Measurements from ENCODE around the gene PLEKHA5.

The PLEKHA5 gene

GRCh38 chr12:19130224-19131024, 891 bp downstream of the PLEKHA5 start:
- peaks cover 0 to 12% of the 10 kb centered on the region in 2 donors for H3K4me1 ChIP-seq (ENCODE audit: control insufficient read depth in 1 of 2, insufficient read depth in 2 of 2, low read length in 2 of 2)
- no peaks in the 10 kb centered on the region for H3K27me3 ChIP-seq (ENCODE audit: low read depth, low read length)
- H3K4me3 ChIP-seq (ENCODE audit: low read depth in 1 of 2, low read length in 2 of 2): peak overlapping the region; percentile 90 to 98
- peaks cover 0 to 14% of the 10 kb centered on the region in 2 donors for H3K9me3 ChIP-seq (ENCODE audit: control insufficient read depth in 1 of 2, low read length in 2 of 2)
- H3K36me3 ChIP-seq (ENCODE audit: control insufficient read depth in 1 of 2, insufficient read depth in 2 of 2, low read length in 2 of 2): no peaks in the 10 kb centered on the region
- peak overlapping the region; percentile 81 for H3K27ac ChIP-seq (ENCODE audit: low read length)

- H3K36me3 ChIP-seq (ENCODE audit: control insufficient read depth in 1 of 2, insufficient read depth in 2 of 2, low read length in 2 of 2): no peaks in the 10 kb centered on the region
- H3K27me3 ChIP-seq (ENCODE audit: low read depth, low read length): no peaks in the 10 kb centered on the region
- H3K4me1 ChIP-seq (ENCODE audit: control insufficient read depth in 1 of 2, insufficient read depth in 2 of 2, low read length in 2 of 2): peaks cover 0 to 12% of the 10 kb centered on the region in 2 donors
- peak overlapping the region; percentile 81 for H3K27ac ChIP-seq (ENCODE audit: low read length)
- H3K4me3 ChIP-seq (ENCODE audit: low read depth in 1 of 2, low read length in 2 of 2): peak overlapping the region; percentile 90 to 98
- H3K9me3 ChIP-seq (ENCODE audit: control insufficient read depth in 1 of 2, low read length in 2 of 2): peaks cover 0 to 14% of the 10 kb centered on the region in 2 donors
These were observed 1.5 kb downstream of the PLEKHA5 start for GRCh38 chr12:19131025-19131444.

- Histone ChIP-seq H3K4me3 (ENCODE audit: low read depth in 1 of 2, low read length in 2 of 2) (no peak overlapping the region), H3K4me1 (ENCODE audit: control insufficient read depth in 1 of 2, insufficient read depth in 2 of 2, low read length in 2 of 2) (peaks cover 0 to 5% of the 10 kb centered on the region in 2 donors), H3K36me3 (ENCODE audit: control insufficient read depth in 1 of 2, insufficient read depth in 2 of 2, low read length in 2 of 2) (no peaks in the 10 kb centered on the region), H3K9me3 (ENCODE audit: control insufficient read depth in 1 of 2, low read length in 2 of 2) (no peaks in the 10 kb centered on the region), H3K27me3 (ENCODE audit: low read depth, low read length) (no peaks in the 10 kb centered on the region), H3K27ac (ENCODE audit: low read length) (no peak overlapping the region)
These were observed 9.0 kb downstream of the PLEKHA5 start for GRCh38 chr12:19138551-19138950.

- no peak overlapping the region for H3K4me3 ChIP-seq (ENCODE audit: low read depth in 1 of 2, low read length in 2 of 2)
- H3K27ac ChIP-seq (ENCODE audit: low read length): no peak overlapping the region
- no peaks in the 10 kb centered on the region for H3K9me3 ChIP-seq (ENCODE audit: control insufficient read depth in 1 of 2, low read length in 2 of 2)
- H3K4me1 ChIP-seq (ENCODE audit: control insufficient read depth in 1 of 2, insufficient read depth in 2 of 2, low read length in 2 of 2): peaks cover 0 to 5% of the 10 kb centered on the region in 2 donors
- no peaks in the 10 kb centered on the region for H3K36me3 ChIP-seq (ENCODE audit: control insufficient read depth in 1 of 2, insufficient read depth in 2 of 2, low read length in 2 of 2)
- H3K27me3 ChIP-seq (ENCODE audit: low read depth, low read length): no peaks in the 10 kb centered on the region
These were observed 9.4 kb downstream of the PLEKHA5 start for GRCh38 chr12:19138956-19139355.

GRCh38 chr12:19139615-19140194, 10.2 kb downstream of the PLEKHA5 start:
- Histone ChIP-seq H3K27me3 (ENCODE audit: low read depth, low read length) (no peaks in the 10 kb centered on the region), H3K4me3 (ENCODE audit: low read depth in 1 of 2, low read length in 2 of 2) (no peak overlapping the region), H3K27ac (ENCODE audit: low read length) (no peak overlapping the region), H3K36me3 (ENCODE audit: control insufficient read depth in 1 of 2, insufficient read depth in 2 of 2, low read length in 2 of 2) (no peaks in the 10 kb centered on the region), H3K9me3 (ENCODE audit: control insufficient read depth in 1 of 2, low read length in 2 of 2) (no peaks in the 10 kb centered on the region), H3K4me1 (ENCODE audit: control insufficient read depth in 1 of 2, insufficient read depth in 2 of 2, low read length in 2 of 2) (peaks cover 0 to 5% of the 10 kb centered on the region in 2 donors)

- H3K4me1 ChIP-seq (ENCODE audit: control insufficient read depth in 1 of 2, insufficient read depth in 2 of 2, low read length in 2 of 2): peaks cover 0 to 5% of the 10 kb centered on the region in 2 donors
These were observed 11.1 kb downstream of the PLEKHA5 start for GRCh38 chr12:19140381-19141236.

GRCh38 chr12:19142499-19142898, 13.0 kb downstream of the PLEKHA5 start:
- no peaks in the 10 kb centered on the region for H3K9me3 ChIP-seq (ENCODE audit: control insufficient read depth in 1 of 2, low read length in 2 of 2)
- H3K4me3 ChIP-seq (ENCODE audit: low read depth in 1 of 2, low read length in 2 of 2): no peak overlapping the region
- H3K27me3 ChIP-seq (ENCODE audit: low read depth, low read length): no peaks in the 10 kb centered on the region
- H3K4me1 ChIP-seq (ENCODE audit: control insufficient read depth in 1 of 2, insufficient read depth in 2 of 2, low read length in 2 of 2): peaks cover 0 to 5% of the 10 kb centered on the region in 2 donors
- H3K36me3 ChIP-seq (ENCODE audit: control insufficient read depth in 1 of 2, insufficient read depth in 2 of 2, low read length in 2 of 2): no peaks in the 10 kb centered on the region
- no peak overlapping the region for H3K27ac ChIP-seq (ENCODE audit: low read length)

More at GRCh38 chr12:19140381-19141236, 11.1 kb downstream of the PLEKHA5 start:
- no peaks in the 10 kb centered on the region for H3K9me3 ChIP-seq (ENCODE audit: control insufficient read depth in 1 of 2, low read length in 2 of 2)
- no peak overlapping the region for H3K4me3 ChIP-seq (ENCODE audit: low read depth in 1 of 2, low read length in 2 of 2)
- H3K36me3 ChIP-seq (ENCODE audit: control insufficient read depth in 1 of 2, insufficient read depth in 2 of 2, low read length in 2 of 2): no peaks in the 10 kb centered on the region
- H3K27me3 ChIP-seq (ENCODE audit: low read depth, low read length): no peaks in the 10 kb centered on the region
- H3K27ac ChIP-seq (ENCODE audit: low read length): no peak overlapping the region

GRCh38 chr12:19144287-19144686, 14.8 kb downstream of the PLEKHA5 start:
- H3K36me3 ChIP-seq (ENCODE audit: control insufficient read depth in 1 of 2, insufficient read depth in 2 of 2, low read length in 2 of 2): no peaks in the 10 kb centered on the region
- peaks cover 0 to 5% of the 10 kb centered on the region in 2 donors for H3K4me1 ChIP-seq (ENCODE audit: control insufficient read depth in 1 of 2, insufficient read depth in 2 of 2, low read length in 2 of 2)
- H3K27ac ChIP-seq (ENCODE audit: low read length): no peak overlapping the region
- H3K4me3 ChIP-seq (ENCODE audit: low read depth in 1 of 2, low read length in 2 of 2): no peak overlapping the region
- H3K27me3 ChIP-seq (ENCODE audit: low read depth, low read length): no peaks in the 10 kb centered on the region
- H3K9me3 ChIP-seq (ENCODE audit: control insufficient read depth in 1 of 2, low read length in 2 of 2): no peaks in the 10 kb centered on the region

GRCh38 chr12:19144985-19145384, 15.5 kb downstream of the PLEKHA5 start:
- H3K36me3 ChIP-seq (ENCODE audit: control insufficient read depth in 1 of 2, insufficient read depth in 2 of 2, low read length in 2 of 2): peaks cover 0 to 4% of the 10 kb centered on the region in 2 donors
- H3K27me3 ChIP-seq (ENCODE audit: low read depth, low read length): no peaks in the 10 kb centered on the region
- H3K27ac ChIP-seq (ENCODE audit: low read length): no peak overlapping the region
- H3K9me3 ChIP-seq (ENCODE audit: control insufficient read depth in 1 of 2, low read length in 2 of 2): no peaks in the 10 kb centered on the region
- H3K4me1 ChIP-seq (ENCODE audit: control insufficient read depth in 1 of 2, insufficient read depth in 2 of 2, low read length in 2 of 2): no peaks in the 10 kb centered on the region
- H3K4me3 ChIP-seq (ENCODE audit: low read depth in 1 of 2, low read length in 2 of 2): no peak overlapping the region

- H3K4me3 ChIP-seq (ENCODE audit: low read depth in 1 of 2, low read length in 2 of 2): no peak overlapping the region
- no peaks in the 10 kb centered on the region for H3K9me3 ChIP-seq (ENCODE audit: control insufficient read depth in 1 of 2, low read length in 2 of 2)
- H3K36me3 ChIP-seq (ENCODE audit: control insufficient read depth in 1 of 2, insufficient read depth in 2 of 2, low read length in 2 of 2): peaks cover 0 to 4% of the 10 kb centered on the region in 2 donors
- peaks cover 0 to 5% of the 10 kb centered on the region in 2 donors for H3K4me1 ChIP-seq (ENCODE audit: control insufficient read depth in 1 of 2, insufficient read depth in 2 of 2, low read length in 2 of 2)
- no peak overlapping the region for H3K27ac ChIP-seq (ENCODE audit: low read length)
- H3K27me3 ChIP-seq (ENCODE audit: low read depth, low read length): no peaks in the 10 kb centered on the region
These were observed 19.3 kb downstream of the PLEKHA5 start for GRCh38 chr12:19148860-19149259.
